ENCODE results near the gene TEK. TPM values are rescaled to one million over a fixed set of nuclear protein-coding genes. Genes with fewer than 3 reads are reported as not detected.

Gene TEK
- total RNA-seq, 1 donor from 2014 or later, result not detected

GRCh38 chr9:27168496-27168895 is 59.5 kb downstream of the TEK start:
- no peak for TF ChIP-seq CTCF (conservative IDR thresholded peaks at IDR 0.05; ENCODE audit: low read depth, low read length)
- H3K4me3 ChIP-seq (ENCODE audit: low read depth, low read length), result no peak overlapping the region
- no peak for DNase-seq (ENCODE audit: low read depth)

- no peak overlapping the region for H3K4me3 ChIP-seq (ENCODE audit: low read depth, low read length)
- no peak for TF ChIP-seq CTCF (conservative IDR thresholded peaks at IDR 0.05; ENCODE audit: low read depth, low read length)
- no peak for DNase-seq (ENCODE audit: low read depth)
These were observed 59.9 kb downstream of the TEK start for GRCh38 chr9:27168951-27169350.

- DNase-seq (ENCODE audit: low read depth), result no peak
- TF ChIP-seq CTCF (conservative IDR thresholded peaks at IDR 0.05; ENCODE audit: low read depth, low read length), result no peak
- no peak overlapping the region for H3K4me3 ChIP-seq (ENCODE audit: low read depth, low read length)
These were observed 67.9 kb downstream of the TEK start for GRCh38 chr9:27176971-27177370.

- TF ChIP-seq CTCF (conservative IDR thresholded peaks at IDR 0.05; ENCODE audit: low read depth, low read length), result no peak
- no peak overlapping the region for H3K4me3 ChIP-seq (ENCODE audit: low read depth, low read length)
- no peak for DNase-seq (ENCODE audit: low read depth)
These were observed 70.3 kb downstream of the TEK start for GRCh38 chr9:27179245-27179865.

- TF ChIP-seq CTCF (conservative IDR thresholded peaks at IDR 0.05; ENCODE audit: low read depth, low read length), result no peak
- no peak for DNase-seq (ENCODE audit: low read depth)
These were observed 72.4 kb downstream of the TEK start for GRCh38 chr9:27181381-27181780.

GRCh38 chr9:27182421-27182820 is 73.4 kb downstream of the TEK start:
- DNase-seq (ENCODE audit: low read depth), result no peak
- no peak for TF ChIP-seq CTCF (conservative IDR thresholded peaks at IDR 0.05; ENCODE audit: low read depth, low read length)
- H3K4me3 ChIP-seq (ENCODE audit: low read depth, low read length), result no peak overlapping the region

More at GRCh38 chr9:27181381-27181780, 72.4 kb downstream of the TEK start:
- H3K4me3 ChIP-seq (ENCODE audit: low read depth, low read length), result no peak overlapping the region

GRCh38 chr9:27183131-27183530 is 74.1 kb downstream of the TEK start:
- TF ChIP-seq CTCF (conservative IDR thresholded peaks at IDR 0.05; ENCODE audit: low read depth, low read length), result no peak
- DNase-seq (ENCODE audit: low read depth), result no peak
- no peak overlapping the region for H3K4me3 ChIP-seq (ENCODE audit: low read depth, low read length)
